HG02759 (cell line): ENCODE data around the gene UBQLN1.
"Not testable (repeated sequence)": the region's sequence is repeated elsewhere in the genome, so short reads cannot be mapped to it uniquely, and the experiment has no call there.

Source experiments
- ATAC-seq: cut with Tn5 transposase; IDR thresholded peaks from one replicate; pipeline ENCODE4 v1.9.1; 2021; ENCODE audit warnings: mild to moderate bottlenecking, moderate library complexity; ENCODE audit not compliant: unreplicated experiment

Gene UBQLN1

DNA sequence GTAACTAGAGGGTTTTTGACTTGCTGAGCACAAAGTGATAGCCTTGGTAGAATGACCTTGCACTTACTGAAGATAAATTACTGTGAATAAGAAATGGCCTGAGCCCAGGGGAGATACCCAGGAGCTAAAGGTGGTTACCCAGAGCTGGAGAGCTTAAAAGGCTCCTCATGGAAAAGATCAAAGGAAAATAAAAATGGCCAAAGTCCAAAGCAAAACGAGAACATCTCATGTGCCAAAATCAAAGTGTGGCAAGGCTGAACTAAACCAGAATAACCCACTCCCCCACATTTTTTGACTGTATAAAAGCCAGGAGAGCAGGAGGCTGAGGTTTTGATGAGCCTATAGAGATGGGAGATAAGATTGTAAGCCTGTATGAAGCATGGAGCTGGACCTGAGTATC, 70.4 kb downstream of the UBQLN1 start:
- ATAC-seq = no peak

DNA sequence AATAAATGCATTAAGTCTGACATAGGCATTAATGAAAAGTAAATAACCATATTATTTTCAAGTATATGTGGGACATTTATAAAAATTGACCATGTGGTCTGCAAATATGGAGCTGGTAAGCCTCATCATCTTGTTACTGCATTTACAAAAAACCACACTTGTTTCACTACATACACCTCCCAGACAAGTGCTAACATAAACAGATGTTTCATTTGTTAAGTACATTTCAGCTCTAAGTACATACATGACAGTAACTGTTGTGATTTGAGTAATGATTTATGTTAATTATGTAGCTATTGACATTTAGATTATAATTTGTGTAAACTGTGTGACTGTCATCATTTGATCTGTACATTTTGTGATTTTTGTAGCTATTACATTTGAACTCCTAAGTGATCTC, 70.9 kb downstream of the UBQLN1 start:
- ATAC-seq = no peak

DNA sequence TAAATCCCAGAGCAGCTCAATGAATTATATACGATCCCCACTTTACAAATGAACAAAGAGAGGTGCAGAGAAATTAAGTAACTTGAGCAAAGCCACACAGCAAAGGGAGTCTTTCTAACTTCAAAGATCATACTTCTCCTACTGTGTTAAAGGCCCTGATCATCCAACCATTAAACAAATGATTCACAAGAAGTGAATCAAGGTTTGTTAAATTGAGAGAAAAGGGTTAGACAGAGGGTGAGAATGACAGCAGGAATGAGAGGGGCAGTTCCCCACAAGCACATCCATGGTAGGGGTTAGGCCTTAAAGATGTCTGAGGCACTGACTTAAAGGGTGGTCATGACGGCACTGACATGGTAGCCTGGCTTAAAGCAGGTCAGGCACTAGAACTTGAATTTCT, 74.1 kb downstream of the UBQLN1 start:
- ATAC-seq = no peak

DNA sequence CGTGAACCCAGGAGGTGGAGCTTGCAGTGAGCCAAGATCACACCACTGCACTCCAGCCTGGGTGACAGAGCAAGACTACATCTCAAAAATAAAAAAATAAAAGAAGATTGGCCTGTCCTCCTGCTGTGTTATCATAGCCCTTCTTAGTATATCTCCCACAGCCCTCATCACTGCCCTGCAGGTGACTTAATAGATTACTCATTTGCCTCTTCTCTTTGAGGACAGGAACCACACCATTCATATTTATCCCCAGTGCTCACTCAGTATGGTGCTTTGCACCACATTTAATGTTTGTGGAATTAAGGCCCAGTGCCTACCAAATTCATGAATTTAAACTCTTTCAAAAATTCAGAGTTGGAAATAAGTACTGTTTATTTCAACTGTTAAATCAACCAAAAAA, 74.5 kb downstream of the UBQLN1 start:
- peak; percentile 54 for ATAC-seq

DNA sequence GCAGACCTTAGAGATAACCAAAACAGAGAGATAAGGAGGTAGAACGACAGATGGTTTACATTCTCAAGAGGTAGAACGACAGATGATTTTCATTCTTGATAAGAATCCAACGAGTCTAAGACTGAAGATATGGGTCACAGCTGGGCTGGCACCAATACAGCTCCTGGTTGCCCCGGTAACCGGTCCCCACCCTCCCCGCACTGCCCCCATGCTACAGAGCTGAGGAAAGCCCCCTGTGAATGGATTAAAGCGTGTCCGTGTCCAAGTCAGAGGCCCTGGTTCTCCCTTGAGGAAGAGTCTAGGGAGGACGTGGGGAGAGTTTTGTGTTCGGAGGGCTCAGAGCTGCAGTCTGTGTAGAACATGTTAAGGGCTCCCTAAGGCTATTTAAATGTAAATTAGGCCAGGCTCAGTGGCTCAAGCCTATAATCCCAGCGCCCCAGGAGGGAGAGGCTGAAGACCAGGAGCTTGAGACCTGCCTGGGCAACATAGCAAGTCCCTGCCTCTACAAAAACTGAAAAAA, 76.8 kb downstream of the UBQLN1 start:
- no peak for ATAC-seq

DNA sequence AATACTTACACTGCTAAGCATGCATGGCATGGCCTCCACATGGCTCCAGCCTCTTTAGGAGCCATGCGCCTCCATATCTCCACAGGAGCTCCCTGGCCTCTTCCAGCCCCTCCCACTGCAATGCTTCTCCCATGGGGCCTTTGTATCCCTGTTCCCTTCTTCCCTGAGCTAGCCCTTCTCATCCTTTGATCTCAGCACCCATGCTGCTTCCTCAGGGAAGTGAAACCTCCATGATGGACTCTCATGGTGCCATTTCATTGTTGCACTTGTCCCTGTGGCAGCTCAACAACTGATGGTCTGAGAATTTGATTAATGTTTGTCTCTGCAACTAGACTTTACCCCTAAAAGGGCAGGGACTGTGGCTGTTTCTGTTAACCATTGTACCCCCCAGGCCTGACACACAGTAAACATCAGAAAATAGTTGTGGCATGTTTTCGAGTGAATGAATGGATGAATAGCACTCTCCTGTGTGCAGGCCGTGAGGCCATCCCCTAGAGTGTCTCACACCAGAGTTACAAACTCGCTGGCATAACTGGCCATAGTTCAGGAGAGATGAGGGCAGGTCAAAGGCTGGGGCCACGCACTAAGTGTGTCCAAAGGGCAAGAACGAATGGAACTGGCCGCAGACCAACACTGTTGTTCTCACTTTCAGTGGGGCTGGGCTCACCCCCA, 78.2 kb downstream of the UBQLN1 start:
- ATAC-seq = no peak

DNA sequence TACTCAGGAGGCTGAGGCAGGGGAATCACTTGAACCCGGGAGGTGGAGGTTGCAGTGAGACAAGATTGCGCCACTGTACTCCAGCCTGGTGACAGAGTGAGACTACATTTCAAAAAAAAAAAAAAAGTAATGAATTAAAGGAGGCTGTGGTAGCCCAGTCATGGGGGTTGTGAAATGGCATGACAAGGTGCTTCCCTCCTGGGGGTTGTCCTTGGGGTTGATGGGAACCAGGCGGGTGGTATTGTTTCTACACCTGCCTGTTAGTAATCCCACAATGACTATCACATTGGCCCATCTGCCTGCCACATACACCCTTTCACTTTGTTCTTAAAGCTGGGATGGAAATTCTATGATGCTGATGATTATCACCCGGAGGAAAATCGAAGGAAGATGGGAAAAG, 79.2 kb downstream of the UBQLN1 start:
- no peak for ATAC-seq

DNA sequence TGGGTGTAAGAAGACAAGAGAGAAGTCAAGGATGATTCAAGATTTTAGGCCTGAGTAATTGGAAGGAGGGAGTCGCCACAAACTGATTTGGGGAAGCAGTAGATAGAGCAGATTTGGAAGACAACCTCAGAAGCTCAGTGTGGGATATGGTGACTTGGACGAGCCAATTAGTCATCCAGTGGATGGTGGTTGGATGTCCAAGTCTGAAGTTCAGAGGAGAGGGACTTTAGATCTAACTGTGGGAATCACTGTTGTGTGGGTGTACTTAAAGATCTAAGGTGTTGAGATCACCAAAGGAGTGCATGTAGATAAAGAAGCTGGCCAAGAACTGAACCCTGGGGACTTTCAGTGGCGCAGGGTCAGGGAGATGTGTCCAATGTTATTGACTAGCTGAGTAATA, 82.6 kb downstream of the UBQLN1 start:
- ATAC-seq = no peak

DNA sequence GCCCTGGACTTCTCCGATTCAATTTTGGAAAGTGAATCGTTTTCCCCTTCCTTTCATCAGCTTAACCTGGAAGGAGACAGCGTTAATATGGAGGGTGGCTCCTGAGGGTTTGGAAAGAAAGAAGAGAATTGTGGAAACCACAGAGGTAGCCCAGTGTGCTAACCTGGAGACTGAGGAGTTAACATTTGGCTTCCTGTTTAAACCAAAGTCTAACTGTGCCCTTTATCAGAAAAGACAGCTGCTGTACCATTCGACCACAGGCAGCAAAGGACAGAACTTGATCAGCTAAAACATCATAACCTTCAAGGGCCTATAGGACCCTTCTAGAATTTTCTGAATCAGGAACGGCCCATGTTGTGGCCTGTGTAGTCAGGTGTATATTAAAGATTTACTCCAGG, 84.1 kb downstream of the UBQLN1 start:
- peak; percentile 21 for ATAC-seq

DNA sequence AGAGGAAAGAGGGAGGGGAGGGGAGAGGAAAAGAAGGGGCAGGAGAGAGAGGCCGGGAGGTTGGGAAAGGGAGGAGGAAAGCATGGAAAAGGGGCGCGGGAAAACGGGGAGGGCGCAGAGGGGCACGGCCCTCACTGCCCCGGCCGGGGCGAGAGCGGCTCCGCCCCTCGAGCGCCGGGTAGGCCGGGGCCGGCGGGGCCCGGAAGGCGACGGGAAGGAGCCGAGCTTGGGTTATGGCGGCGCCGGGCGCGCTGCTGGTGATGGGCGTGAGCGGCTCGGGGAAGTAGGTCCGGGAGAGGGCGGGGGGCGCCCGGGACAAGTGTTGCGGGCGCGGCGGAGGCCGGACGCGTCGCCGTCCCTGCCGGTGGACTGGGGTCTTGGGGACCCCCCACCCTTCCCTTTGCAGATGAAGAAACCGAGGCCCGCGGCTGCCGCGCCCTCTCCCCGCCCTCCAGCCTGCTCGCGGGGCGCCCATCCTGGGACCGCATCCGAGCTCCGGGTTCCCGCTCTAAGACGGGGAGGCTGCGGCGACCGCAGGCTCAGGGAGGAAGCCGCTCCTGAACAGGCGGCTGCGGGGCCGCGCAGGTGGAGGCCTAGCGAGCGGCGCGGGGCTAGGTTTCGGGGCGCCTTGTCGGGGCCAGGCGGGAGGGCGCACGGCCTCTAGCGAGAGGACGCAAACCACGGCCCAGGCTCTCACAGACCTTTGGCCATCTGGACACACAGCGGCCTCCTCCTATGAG, 84.6 kb downstream of the UBQLN1 start, which contains the start of gene IDNK:
Gene IDNK (plus strand): TSS at position 205 of the 740 bp plus-strand sequence. CDS start 29 bp downstream, at position 234.
- ATAC-seq = peak; percentile 83

DNA sequence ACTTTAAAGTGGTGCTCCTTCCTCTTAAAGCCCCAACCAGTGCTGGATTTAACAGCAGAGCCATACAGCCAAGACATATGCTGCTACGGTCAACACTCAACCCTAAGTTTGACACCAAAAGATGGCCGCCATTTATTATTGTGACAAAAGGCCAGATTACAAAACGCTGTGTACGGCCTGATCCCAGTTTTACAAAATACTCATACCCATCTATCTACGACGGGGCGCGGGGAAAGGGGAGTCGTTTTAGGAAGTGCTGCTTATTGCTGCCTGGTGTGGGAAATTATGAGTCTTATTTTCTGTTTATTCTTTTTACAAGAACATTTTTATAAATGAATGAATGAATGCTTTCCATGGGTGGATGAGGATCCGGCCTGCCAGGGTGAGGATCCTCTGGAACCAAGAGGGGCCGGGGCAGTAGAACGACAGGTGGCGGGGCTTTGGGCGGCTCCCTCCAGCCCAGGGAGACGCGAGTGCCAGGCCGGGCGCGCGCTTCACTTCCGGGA, 85.3 kb downstream of the UBQLN1 start:
- peak; percentile 61 for ATAC-seq

DNA sequence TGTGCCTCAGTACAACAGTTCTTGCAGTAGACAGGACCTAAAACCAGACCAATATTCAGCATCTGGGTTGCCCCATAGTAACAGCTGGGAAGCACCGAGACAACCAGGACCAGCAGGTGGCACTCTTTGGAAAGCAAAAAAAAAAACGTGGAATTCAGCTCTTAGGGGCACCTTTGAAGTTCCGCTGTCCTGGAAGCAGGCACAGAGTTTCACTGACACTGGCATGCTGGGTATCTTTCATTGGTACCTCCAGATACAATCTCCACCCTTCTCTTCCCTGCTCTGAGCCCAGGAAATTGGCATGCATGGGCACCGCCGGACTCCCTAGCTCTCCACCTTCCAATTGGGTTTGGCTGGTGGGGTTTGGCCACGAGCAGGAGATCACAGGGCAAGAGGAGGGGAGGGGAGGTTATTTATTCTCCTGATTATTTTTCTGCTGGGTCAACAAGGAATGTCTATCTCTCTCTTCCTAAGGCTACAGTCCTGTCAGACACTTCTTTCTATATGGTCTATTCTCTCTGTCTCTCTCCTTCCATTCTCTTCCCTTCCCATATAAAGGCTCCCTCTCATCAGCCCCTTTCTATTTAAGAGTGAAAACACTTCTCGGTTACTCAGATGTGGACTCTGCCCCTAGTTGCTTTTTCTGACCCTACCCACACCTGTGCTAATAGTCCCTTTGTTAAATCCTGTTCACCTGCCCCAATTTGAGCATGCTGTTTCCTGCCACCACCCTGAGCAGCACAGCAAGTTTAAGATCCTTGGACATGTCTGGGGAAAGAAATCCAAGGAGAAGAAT, 86.7 kb downstream of the UBQLN1 start:
- no peak for ATAC-seq

DNA sequence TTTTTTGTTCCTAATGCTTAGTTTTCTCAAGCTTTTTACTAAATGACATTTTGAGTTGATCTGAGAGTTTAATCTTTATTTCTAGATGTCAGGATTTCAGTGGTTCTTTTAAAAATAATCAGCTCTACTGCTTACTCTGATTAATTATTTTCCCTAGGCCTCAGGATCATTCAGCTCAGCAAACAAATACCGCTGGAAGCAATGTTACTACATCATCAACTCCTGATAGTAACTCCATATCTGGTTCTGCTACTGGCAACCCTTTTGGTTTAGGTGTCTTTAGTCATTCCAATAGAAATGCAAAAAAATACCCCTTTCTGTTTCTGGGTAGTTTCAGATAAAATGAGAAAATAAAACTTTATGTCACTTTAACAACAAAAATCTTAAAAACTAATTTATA, 90.5 kb downstream of the UBQLN1 start:
- no peak for ATAC-seq

DNA sequence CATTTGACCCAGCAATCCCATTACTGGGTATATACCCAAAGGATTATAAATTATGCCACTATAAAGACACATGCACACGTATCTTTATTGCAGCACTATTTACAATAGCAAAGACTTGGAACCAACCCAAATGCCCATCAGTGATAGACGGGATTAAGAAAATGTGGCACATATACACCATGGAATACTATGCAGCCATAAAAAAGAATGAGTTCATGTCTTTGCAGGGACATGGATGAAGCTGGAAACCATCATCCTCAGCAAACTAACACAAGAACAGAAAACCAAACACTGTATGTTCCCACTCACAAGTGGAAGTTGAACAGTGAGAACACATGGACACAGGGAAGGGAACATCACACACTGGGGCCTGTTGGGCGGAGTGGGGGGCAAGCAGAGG, 94.5 kb downstream of the UBQLN1 start:
- ATAC-seq = not testable (repeated sequence)
